ENCODE results near the gene C5orf34.
A peak's percentile ranks its signal among the peaks of the same experiment; 100 is the strongest.
"Not testable (repeated sequence)": the region's sequence is repeated elsewhere in the genome, so short reads cannot be mapped to it uniquely, and the experiment has no call there.

The C5orf34 gene

GRCh38 chr5:43514816-43515677 lies at the start of gene C5orf34:
C5orf34 (minus strand) TSS chr5:43515148; CDS start chr5:43509339, 5,809 bp downstream.
- peak within 1 kb of the TSS; percentile 95 for H3K4me3 ChIP-seq (ENCODE audit: low read length)
- no peak for TF ChIP-seq ZNF274 (IDR thresholded peaks at IDR 0.05; ENCODE audit: low read depth, low read length)

- TF ChIP-seq ZNF274 (IDR thresholded peaks at IDR 0.05; ENCODE audit: low read depth, low read length), result no peak
- no peak overlapping the region for H3K4me3 ChIP-seq (ENCODE audit: low read length)
These were observed 49.4 kb upstream of the C5orf34 start for GRCh38 chr5:43564289-43564850.

- no peak overlapping the region for H3K4me3 ChIP-seq (ENCODE audit: low read length)
- no peak for TF ChIP-seq ZNF274 (IDR thresholded peaks at IDR 0.05; ENCODE audit: low read depth, low read length)
These were observed 48.4 kb upstream of the C5orf34 start for GRCh38 chr5:43563321-43563720.

GRCh38 chr5:43561356-43561755 lies 46.4 kb upstream of the C5orf34 start:
- TF ChIP-seq ZNF274 (IDR thresholded peaks at IDR 0.05; ENCODE audit: low read depth, low read length), result no peak
- H3K4me3 ChIP-seq (ENCODE audit: low read length), result no peak overlapping the region

GRCh38 chr5:43560128-43560527 lies 45.2 kb upstream of the C5orf34 start:
- H3K4me3 ChIP-seq (ENCODE audit: low read length), result no peak overlapping the region
- TF ChIP-seq ZNF274 (IDR thresholded peaks at IDR 0.05; ENCODE audit: low read depth, low read length), result no peak

GRCh38 chr5:43556857-43557542 lies 42.1 kb upstream of the C5orf34 start, which contains the start of gene PAIP1:
PAIP1 (minus strand) TSS chr5:43557077; CDS start chr5:43556846, 231 bp downstream.
- TF ChIP-seq ZNF274 (IDR thresholded peaks at IDR 0.05; ENCODE audit: low read depth, low read length), result no peak
- H3K4me3 ChIP-seq (ENCODE audit: low read length), result peak within 1 kb of the TSS; percentile 98

- H3K4me3 ChIP-seq (ENCODE audit: low read length), result peak overlapping the region; percentile 98
These were observed 41.6 kb upstream of the C5orf34 start for GRCh38 chr5:43556607-43556856.

- TF ChIP-seq ZNF274 (IDR thresholded peaks at IDR 0.05; ENCODE audit: low read depth, low read length), result no peak
- H3K4me3 ChIP-seq (ENCODE audit: low read length), result peak overlapping the region; percentile 98
These were observed 41.1 kb upstream of the C5orf34 start for GRCh38 chr5:43555895-43556606.

GRCh38 chr5:43554497-43554896 lies 39.5 kb upstream of the C5orf34 start:
- H3K4me3 ChIP-seq (ENCODE audit: low read length), result peak overlapping the region; percentile 39; the same call in 1 of the 2 replicates
- no peak for TF ChIP-seq ZNF274 (IDR thresholded peaks at IDR 0.05; ENCODE audit: low read depth, low read length)

- no peak overlapping the region; the same call in 1 of the 2 replicates for H3K4me3 ChIP-seq (ENCODE audit: low read length)
- no peak for TF ChIP-seq ZNF274 (IDR thresholded peaks at IDR 0.05; ENCODE audit: low read depth, low read length)
These were observed 38.4 kb upstream of the C5orf34 start for GRCh38 chr5:43553381-43553780.

GRCh38 chr5:43551731-43552130 lies 36.8 kb upstream of the C5orf34 start:
- H3K4me3 ChIP-seq (ENCODE audit: low read length), result no peak overlapping the region
- TF ChIP-seq ZNF274 (IDR thresholded peaks at IDR 0.05; ENCODE audit: low read depth, low read length), result no peak

GRCh38 chr5:43549272-43549671 lies 34.3 kb upstream of the C5orf34 start:
- not testable (repeated sequence) for H3K4me3 ChIP-seq (ENCODE audit: low read length)

- no peak overlapping the region for H3K4me3 ChIP-seq (ENCODE audit: low read length)
- no peak for TF ChIP-seq ZNF274 (IDR thresholded peaks at IDR 0.05; ENCODE audit: low read depth, low read length)
These were observed 33.4 kb upstream of the C5orf34 start for GRCh38 chr5:43548358-43548757.

GRCh38 chr5:43547532-43547931 lies 32.6 kb upstream of the C5orf34 start:
- no peak for TF ChIP-seq ZNF274 (IDR thresholded peaks at IDR 0.05; ENCODE audit: low read depth, low read length)
- H3K4me3 ChIP-seq (ENCODE audit: low read length), result no peak overlapping the region
